Loucy (cell line): ENCODE results near the gene MLEC.

Source experiments
- CTCF ChIP-seq: fragments of 200-600 bp; sonication (generic); conservative IDR thresholded peaks from 2 replicates; pipeline ENCODE4 v1.5.1; 2014; ENCODE audit warnings: mild to moderate bottlenecking, antibody characterized with exemption, low read length
- EZH2phosphoT487 ChIP-seq: fragments of 200-600 bp; IDR thresholded peaks from 2 replicates; pipeline ENCODE4 v1.6.1; 2018; ENCODE audit warnings: antibody characterized with exemption, mild to moderate bottlenecking, moderate library complexity, borderline replicate concordance

- TF ChIP-seq CTCF (no peak), EZH2phosphoT487 (no peak)
Measured at GRCh38 chr12:120726510-120726793, 39.5 kb downstream of the MLEC start.
